H1 (cell line): ENCODE measurements around the gene EEPD1.

ENCODE experiments used
- CTCF ChIP-seq, 3 experiments: IDR thresholded peaks; 1 replicate in 2 of 3; 2 replicates in 1 of 3; pipeline versions ENCODE4 v1.5.1 to v1.6.1; 2011; ENCODE audit warnings: low read length in 3 of 3, mild to moderate bottlenecking in 3 of 3, inconsistent platforms in 2 of 3, low read depth in 1 of 3, moderate library complexity in 1 of 3; ENCODE audit not compliant: insufficient read depth in 1 of 3; ENCODE audit errors: control extremely low read depth in 1 of 3
- FOSL1 ChIP-seq: IDR thresholded peaks from 2 replicates; pipeline ENCODE4 v1.6.1; 2011; ENCODE audit warnings: mild to moderate bottlenecking, low read depth, low read length, moderate library complexity; ENCODE audit not compliant: insufficient read depth
- HDAC2 ChIP-seq, 2 experiments: fragments of 300-600 bp in 1 of 2; sonication (generic) in 1 of 2; IDR thresholded peaks; 2 replicates each; pipeline ENCODE4 v1.6.1; 2011 to 2012; ENCODE audit warnings: low read depth in 2 of 2, low read length in 2 of 2, mild to moderate bottlenecking in 2 of 2, moderate library complexity in 2 of 2, borderline replicate concordance in 1 of 2, inconsistent platforms in 1 of 2
- JUN ChIP-seq: IDR thresholded peaks from 2 replicates; pipeline ENCODE4 v1.6.1; 2011; ENCODE audit warnings: low read depth, mild to moderate bottlenecking, improper control_type of control experiment, low read length
- POLR2A ChIP-seq, 2 experiments: IDR thresholded peaks; 1 replicate in 1 of 2; 2 replicates in 1 of 2; pipeline ENCODE4 v1.6.1; 2011; ENCODE audit warnings: low read depth in 2 of 2, low read length in 2 of 2, mild to moderate bottlenecking in 2 of 2; ENCODE audit errors: control extremely low read depth in 1 of 2
- POLR2AphosphoS5 ChIP-seq: IDR thresholded peaks from 2 replicates; pipeline ENCODE4 v1.6.1; 2011; ENCODE audit warnings: low read depth, low read length
- POU5F1 ChIP-seq: IDR thresholded peaks from 2 replicates; pipeline ENCODE4 v1.6.1; 2011; ENCODE audit warnings: low read depth, mild to moderate bottlenecking, low read length, moderate library complexity
- RAD21 ChIP-seq, 2 experiments: IDR thresholded peaks in 1 of 2; conservative IDR thresholded peaks in 1 of 2; 2 replicates each; pipeline ENCODE4 v1.6.1; 2011; ENCODE audit warnings: low read depth in 2 of 2, low read length in 2 of 2, improper control_type of control experiment in 1 of 2, inconsistent platforms in 1 of 2, mild to moderate bottlenecking in 1 of 2, moderate library complexity in 1 of 2
- RFX5 ChIP-seq: IDR thresholded peaks from 2 replicates; pipeline ENCODE4 v1.6.1; 2011; ENCODE audit warnings: low read depth, low read length, improper control_type of control experiment, borderline replicate concordance
- TEAD4 ChIP-seq: IDR thresholded peaks from 2 replicates; pipeline ENCODE4 v1.6.1; 2012; ENCODE audit warnings: low read depth, low read length, inconsistent platforms, mixed read lengths
- YY1 ChIP-seq: IDR thresholded peaks from 2 replicates; pipeline ENCODE4 v1.6.1; 2011; ENCODE audit warnings: low read depth, mild to moderate bottlenecking, low read length

- no peak for TF ChIP-seq HDAC2 (IDR thresholded peaks at IDR 0.05; ENCODE audit: borderline replicate concordance in 1 of 2, low read depth in 2 of 2, low read length in 2 of 2)
- no peak for TF ChIP-seq RFX5
- no peak for TF ChIP-seq CTCF (IDR thresholded peaks at IDR 0.05; ENCODE audit: control extremely low read depth in 1 of 3, insufficient read depth in 1 of 3, low read depth in 1 of 3, low read length in 3 of 3)
- TF ChIP-seq RAD21 (IDR thresholded peaks at IDR 0.05 in 1 of 2, conservative IDR thresholded peaks at IDR 0.05 in 1 of 2; ENCODE audit: low read depth in 2 of 2, low read length in 2 of 2): no peak
- TF ChIP-seq JUN: no peak
- TF ChIP-seq YY1: no peak
- no peak for TF ChIP-seq POU5F1
- TF ChIP-seq FOSL1: no peak
- TF ChIP-seq POLR2A (IDR thresholded peaks at IDR 0.05; ENCODE audit: control extremely low read depth in 1 of 2, low read depth in 2 of 2, low read length in 2 of 2): no peak
- TF ChIP-seq TEAD4: no peak
- TF ChIP-seq POLR2AphosphoS5: no peak
These were observed 195.2 kb downstream of the EEPD1 start for GRCh38 chr7:36348256-36348655.
